ENCODE results near the gene ICAM1. TPM values are rescaled to one million over a fixed set of nuclear protein-coding genes. Genes with fewer than 3 reads are reported as not detected.
A peak's percentile ranks its signal among the peaks of the same experiment; 100 is the strongest.

The ICAM1 gene
- total RNA-seq, 4 donors from 2014 or later = 5.1 to 19.0 (median 6.7) TPM

- intact Hi-C loops (cut with DNase I; ENCODE audit: low total_unique reads) = loop anchor here (10.0 kb wide), 1 partner anchor 317 kb away; the partner anchor contains the start of gene OLFM2
- peak within 1 kb of the TSS; percentile 59 for H3K4me3 ChIP-seq (ENCODE audit: low read depth, poor library complexity, severe bottlenecking)
- WGBS, 2 donors = 0% methylated on average over 34 to 74 of the region's 77 CpGs
- DNase-seq (ENCODE audit: low spot score in 2 of 2) = peak; percentile 98 to 99
- no peak for TF ChIP-seq POLR2A (IDR thresholded peaks at IDR 0.05)
- no peak for TF ChIP-seq CTCF (IDR thresholded peaks at IDR 0.05)
Observed at GRCh38 chr19:10251792-10252694, 18.9 kb upstream of the ICAM1 start, which contains the start of gene MRPL4. TSS of gene MRPL4 (plus strand) at chr19:10252214. CDS start at chr19:10252254, 40 bp downstream.

GRCh38 chr19:10252707-10253106 is 18.2 kb upstream of the ICAM1 start:
- TF ChIP-seq CTCF (IDR thresholded peaks at IDR 0.05) (no peak), POLR2A (IDR thresholded peaks at IDR 0.05) (no peak)
- intact Hi-C loops (cut with DNase I; ENCODE audit: low total_unique reads) = loop anchor here (10.0 kb wide), 1 partner anchor 318 kb away; the partner anchor contains the start of gene OLFM2
- no peak for DNase-seq (ENCODE audit: low spot score in 2 of 2)
- peak overlapping the region; percentile 59 for H3K4me3 ChIP-seq (ENCODE audit: low read depth, poor library complexity, severe bottlenecking)
- WGBS, 2 donors = 20 to 27% methylated on average over 8 of the region's 8 CpGs

- TF ChIP-seq CTCF (IDR thresholded peaks at IDR 0.05) = no peak
- no peak for TF ChIP-seq POLR2A (IDR thresholded peaks at IDR 0.05)
- no peak overlapping the region for H3K4me3 ChIP-seq (ENCODE audit: low read depth, poor library complexity, severe bottlenecking)
- 90 to 91% methylated on average over 3 of the region's 3 CpGs for WGBS, 2 donors
- no peak for DNase-seq (ENCODE audit: low spot score in 2 of 2)
- intact Hi-C loops (cut with DNase I; ENCODE audit: low total_unique reads) = loop anchor here (10.0 kb wide), 1 partner anchor 319 kb away; the partner anchor contains the start of gene OLFM2
Observed at GRCh38 chr19:10254244-10254643, 16.7 kb upstream of the ICAM1 start.

GRCh38 chr19:10255358-10255757 is 15.6 kb upstream of the ICAM1 start:
- TF ChIP-seq POLR2A (IDR thresholded peaks at IDR 0.05) (no peak), CTCF (IDR thresholded peaks at IDR 0.05) (no peak)
- intact Hi-C loops (cut with DNase I; ENCODE audit: low total_unique reads) = loop anchor here (10.0 kb wide), 1 partner anchor 321 kb away; the partner anchor contains the start of gene OLFM2
- H3K4me3 ChIP-seq (ENCODE audit: low read depth, poor library complexity, severe bottlenecking) = no peak overlapping the region
- 96 to 97% methylated on average over 2 of the region's 2 CpGs for WGBS, 2 donors
- DNase-seq (ENCODE audit: low spot score in 2 of 2) = no peak

GRCh38 chr19:10256551-10256950 is 14.4 kb upstream of the ICAM1 start:
- 81 to 87% methylated on average over 18 of the region's 18 CpGs for WGBS, 2 donors
- no peak for DNase-seq (ENCODE audit: low spot score in 2 of 2)
- no peak overlapping the region for H3K4me3 ChIP-seq (ENCODE audit: low read depth, poor library complexity, severe bottlenecking)
- no peak for TF ChIP-seq CTCF (IDR thresholded peaks at IDR 0.05)
- TF ChIP-seq POLR2A (IDR thresholded peaks at IDR 0.05) = no peak
- intact Hi-C loops (cut with DNase I; ENCODE audit: low total_unique reads) = loop anchor here (10.0 kb wide), 1 partner anchor 322 kb away; the partner anchor contains the start of gene OLFM2
